Skeletal muscle satellite cell (primary cell): ENCODE data around the gene CCDC57.

ENCODE experiments used
- H3K27me3 ChIP-seq: 2 replicates; pipeline ENCODE4 v1.7.0; 2013; ENCODE audit warnings: low read length; ENCODE audit not compliant: control insufficient read depth, insufficient read depth
- H3K36me3 ChIP-seq: 2 replicates; pipeline ENCODE4 v1.7.0; 2013; ENCODE audit warnings: mild to moderate bottlenecking, control low read depth, low read length; ENCODE audit not compliant: insufficient read depth
- H3K4me1 ChIP-seq: 2 replicates; pipeline ENCODE4 v1.7.0; 2013; ENCODE audit warnings: low read length; ENCODE audit not compliant: control insufficient read depth, insufficient read depth
- H3K4me2 ChIP-seq: 2 replicates; pipeline ENCODE4 v1.7.0; 2013; ENCODE audit warnings: mild to moderate bottlenecking, low read length
- H3K4me3 ChIP-seq: 2 replicates; pipeline ENCODE4 v1.7.0; 2013; ENCODE audit warnings: low read length
- H3K9ac ChIP-seq: 2 replicates; pipeline ENCODE4 v1.7.0; 2013; ENCODE audit warnings: mild to moderate bottlenecking, low read depth, low read length, moderate library complexity
- H3K9me3 ChIP-seq: replicated peaks from 2 replicates; pipeline ENCODE4 v1.7.0; 2013; ENCODE audit warnings: mild to moderate bottlenecking, control low read depth, low read length

CCDC57 gene

DNA sequence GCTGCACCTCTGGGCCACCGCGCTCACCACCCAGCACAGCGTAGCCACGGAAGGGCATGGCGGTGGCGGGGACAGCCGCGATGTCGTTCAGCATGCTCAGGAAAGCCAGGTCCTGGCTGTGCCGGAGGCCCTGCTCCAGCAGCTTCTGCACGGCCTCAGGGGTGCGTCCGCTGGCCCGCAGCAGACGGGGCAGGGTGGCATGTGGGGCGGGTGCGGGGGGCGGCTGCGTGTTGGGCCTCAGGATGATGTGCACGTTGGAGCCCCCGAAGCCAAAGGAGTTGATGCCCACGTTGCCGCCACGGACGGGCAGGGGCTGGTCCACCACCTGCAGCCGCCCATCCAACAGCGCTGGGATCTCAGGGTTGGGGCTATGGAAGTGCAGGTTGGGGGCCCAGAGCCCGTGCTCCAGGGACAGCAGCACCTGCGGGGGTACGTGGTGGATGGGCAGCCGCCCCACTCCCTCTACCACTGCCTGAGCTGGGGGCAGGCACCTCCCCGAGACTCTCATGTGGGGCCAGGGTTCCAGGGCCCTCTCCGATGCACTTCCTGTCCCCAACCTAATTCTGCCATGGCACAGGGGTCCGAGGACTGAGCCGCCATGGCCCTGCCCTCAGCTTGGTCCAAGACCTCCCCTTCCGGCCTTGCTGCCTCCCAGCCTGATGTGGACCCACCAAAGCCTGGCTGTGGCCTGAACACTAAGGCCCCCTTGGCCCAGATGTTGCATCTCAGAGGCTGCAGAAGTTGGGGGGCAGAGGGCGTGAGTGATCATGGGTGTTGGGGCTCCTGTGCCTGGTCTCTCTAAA lies 121.2 kb downstream of the CCDC57 start:
- Histone ChIP-seq H3K9me3 (no peaks in the 10 kb centered on the region), H3K36me3 (peaks cover 79% of the 10 kb centered on the region), H3K27me3 (no peaks in the 10 kb centered on the region), H3K4me2 (no peak overlapping the region), H3K4me1 (peaks cover 6% of the 10 kb centered on the region), H3K9ac (no peak overlapping the region), H3K4me3 (no peak overlapping the region)

DNA sequence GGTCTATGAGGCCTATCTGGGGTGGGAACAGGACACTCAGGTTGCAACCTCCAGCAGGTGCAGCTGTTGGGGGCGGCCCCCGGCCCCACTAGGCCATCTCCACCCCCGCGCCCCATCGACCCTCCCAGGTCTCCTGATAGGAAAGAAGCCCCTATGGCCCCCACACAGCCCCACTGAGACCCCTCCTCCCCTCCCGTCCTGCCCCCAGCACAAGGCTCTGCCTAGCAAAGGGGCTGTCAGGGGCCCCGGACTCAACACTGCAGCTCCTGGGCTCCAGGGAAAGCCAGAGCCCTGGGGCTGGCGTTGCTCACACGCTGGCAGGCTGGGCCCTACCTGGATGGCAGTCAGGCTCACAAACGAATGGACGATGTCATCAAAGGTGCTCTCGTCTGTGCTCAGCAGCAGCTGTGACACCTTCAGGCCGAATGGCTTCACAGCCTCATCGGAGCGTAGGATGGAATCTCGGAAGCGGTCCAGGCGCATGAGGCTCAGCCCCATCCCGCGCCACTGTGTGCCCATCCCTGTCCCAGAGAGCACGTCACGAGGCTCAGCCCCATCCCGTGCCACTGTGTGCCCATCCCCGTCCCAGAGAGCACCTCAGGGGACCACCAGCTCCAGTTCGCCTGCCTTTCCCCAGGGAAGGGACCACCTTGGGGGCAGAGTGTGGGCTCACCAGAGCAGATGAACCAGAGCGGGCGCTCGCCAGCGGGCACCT lies 121.9 kb downstream of the CCDC57 start:
- H3K9me3 ChIP-seq = no peaks in the 10 kb centered on the region
- no peak overlapping the region for H3K4me3 ChIP-seq
- no peaks in the 10 kb centered on the region for H3K4me1 ChIP-seq
- no peak overlapping the region for H3K9ac ChIP-seq
- H3K27me3 ChIP-seq = no peaks in the 10 kb centered on the region
- no peak overlapping the region for H3K4me2 ChIP-seq
- H3K36me3 ChIP-seq = peaks cover 82% of the 10 kb centered on the region

DNA sequence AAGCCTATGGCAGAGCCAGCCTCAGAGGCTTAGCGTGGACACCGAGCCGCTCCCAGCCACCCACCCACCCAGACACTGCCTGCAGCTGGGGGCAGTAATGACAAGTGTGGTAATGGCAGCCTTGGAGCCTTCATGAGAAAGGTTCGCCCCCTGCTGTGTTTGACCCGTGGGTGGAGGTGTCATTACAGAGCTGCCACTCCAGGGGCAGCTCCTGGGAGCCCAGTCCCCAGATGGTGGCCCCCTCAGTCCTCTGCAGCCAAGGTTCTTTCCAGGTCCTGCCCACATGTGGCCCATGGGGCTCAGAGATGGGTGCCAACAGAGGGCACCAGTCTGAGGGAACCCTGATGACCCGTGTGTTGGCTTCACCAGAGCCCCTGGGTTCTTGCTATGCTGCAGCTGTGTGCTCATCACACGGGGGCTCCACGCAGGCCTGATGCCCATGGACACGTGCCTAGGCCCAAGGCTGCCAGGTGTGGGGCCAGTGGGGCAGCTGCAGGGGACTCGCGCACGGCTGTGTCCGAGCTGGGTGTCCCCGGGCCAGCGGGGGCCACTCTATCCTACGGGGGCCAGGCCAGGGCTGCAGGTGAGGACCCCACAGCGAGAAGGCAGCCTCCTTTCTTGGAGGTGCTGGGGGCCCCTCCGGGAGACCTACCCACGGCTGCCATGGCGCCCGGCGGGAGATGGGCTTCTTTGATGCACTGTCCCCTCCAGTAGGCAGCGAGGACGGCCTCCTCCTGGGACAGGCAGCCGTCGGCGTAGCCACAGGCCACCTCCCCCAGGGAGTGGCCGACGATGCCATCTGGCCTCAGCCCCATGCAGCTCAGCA lies 122.7 kb downstream of the CCDC57 start:
- no peaks in the 10 kb centered on the region for H3K9me3 ChIP-seq
- peaks cover 78% of the 10 kb centered on the region for H3K36me3 ChIP-seq
- H3K9ac ChIP-seq = no peak overlapping the region
- no peaks in the 10 kb centered on the region for H3K27me3 ChIP-seq
- no peak overlapping the region for H3K4me3 ChIP-seq
- H3K4me2 ChIP-seq = no peak overlapping the region
- no peaks in the 10 kb centered on the region for H3K4me1 ChIP-seq

DNA sequence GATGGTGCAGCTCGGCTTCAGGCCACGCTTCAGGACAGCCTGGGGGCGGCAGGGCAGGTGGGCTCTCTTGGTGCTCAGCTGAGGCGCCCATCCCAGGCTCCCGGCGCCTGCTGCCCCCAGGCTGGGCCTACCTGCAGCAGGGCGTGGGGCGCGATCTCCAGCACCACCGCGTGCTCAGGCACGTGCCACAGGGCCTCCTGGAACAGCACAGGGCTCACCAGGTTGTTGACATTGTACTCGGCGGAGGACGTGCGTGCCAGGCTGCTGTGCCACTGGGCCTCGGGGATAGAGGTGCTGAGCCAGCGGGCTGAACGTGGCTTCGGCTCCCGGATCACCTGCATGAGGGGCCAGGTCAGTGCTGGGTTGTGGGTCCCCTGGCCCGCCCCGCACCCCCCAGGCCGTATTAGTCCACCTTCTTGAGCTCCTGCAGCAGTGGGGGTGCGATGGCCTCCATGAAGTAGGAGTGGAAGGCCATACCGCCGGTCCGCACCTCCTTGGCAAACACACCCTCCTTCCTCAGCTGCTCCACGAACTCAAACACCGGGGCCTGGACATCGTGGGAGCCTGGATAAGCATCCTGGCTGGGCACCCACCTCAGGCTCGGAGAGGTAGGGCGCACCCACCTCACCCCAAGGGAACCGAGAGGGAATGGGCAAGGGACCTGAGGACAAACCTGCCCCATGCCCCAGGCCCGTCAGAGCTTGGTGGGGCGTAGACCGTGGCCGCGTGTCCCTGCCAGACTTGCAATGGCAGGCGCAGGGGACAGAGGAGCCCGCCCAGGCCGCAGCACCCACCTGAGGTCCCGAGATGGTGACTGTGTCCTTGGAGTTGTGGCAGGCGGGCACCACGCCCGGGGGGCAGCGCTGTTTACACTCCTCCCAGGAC lies 123.6 kb downstream of the CCDC57 start:
- Histone ChIP-seq H3K9ac (no peak overlapping the region), H3K9me3 (no peaks in the 10 kb centered on the region), H3K4me3 (no peak overlapping the region), H3K27me3 (no peaks in the 10 kb centered on the region), H3K4me2 (no peak overlapping the region), H3K4me1 (no peaks in the 10 kb centered on the region), H3K36me3 (peaks cover 79% of the 10 kb centered on the region)

DNA sequence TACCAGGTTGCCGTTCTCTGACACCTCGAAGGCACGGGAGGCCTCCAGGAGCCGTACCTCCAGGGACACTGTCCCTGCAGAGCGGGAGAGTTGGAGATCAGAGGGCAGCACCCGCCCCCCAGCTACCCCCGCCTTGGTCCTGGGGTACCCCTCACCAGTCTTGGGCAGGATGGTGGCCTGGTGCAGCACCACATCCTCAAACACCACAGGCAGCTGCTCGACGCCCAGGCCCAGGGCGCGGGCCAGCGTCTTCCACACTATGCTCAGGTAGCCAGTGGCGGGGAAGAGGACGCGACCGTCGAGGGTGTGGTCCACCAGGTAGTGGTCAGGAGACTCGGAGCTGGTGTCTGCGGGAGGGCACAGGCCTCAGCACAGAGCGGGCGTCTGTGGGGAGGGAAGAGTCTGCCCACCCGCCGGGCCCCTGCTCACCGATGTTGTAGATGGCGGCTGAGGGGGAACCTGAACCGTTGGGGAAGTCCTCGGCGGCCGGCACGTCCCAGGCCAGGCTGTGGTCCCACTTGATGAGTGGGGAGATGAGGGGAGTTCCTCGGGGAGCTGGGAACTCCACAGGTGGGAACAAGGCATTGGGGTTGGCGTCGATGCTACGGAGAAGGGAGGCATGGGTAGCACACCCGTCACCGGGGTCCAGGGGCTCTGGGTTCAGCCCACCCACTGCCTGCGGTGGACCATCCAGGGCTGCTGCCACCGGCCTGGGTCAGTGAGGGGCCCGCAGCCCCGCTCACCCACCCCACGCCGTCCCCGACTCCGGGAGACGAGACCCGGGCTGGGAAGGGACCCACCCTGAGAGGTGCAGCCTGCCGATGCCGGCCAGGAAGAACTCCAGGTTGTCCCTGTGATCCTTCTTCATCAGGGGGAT lies 124.4 kb downstream of the CCDC57 start:
- Histone ChIP-seq H3K36me3 (peaks cover 81% of the 10 kb centered on the region), H3K4me3 (no peak overlapping the region)

DNA sequence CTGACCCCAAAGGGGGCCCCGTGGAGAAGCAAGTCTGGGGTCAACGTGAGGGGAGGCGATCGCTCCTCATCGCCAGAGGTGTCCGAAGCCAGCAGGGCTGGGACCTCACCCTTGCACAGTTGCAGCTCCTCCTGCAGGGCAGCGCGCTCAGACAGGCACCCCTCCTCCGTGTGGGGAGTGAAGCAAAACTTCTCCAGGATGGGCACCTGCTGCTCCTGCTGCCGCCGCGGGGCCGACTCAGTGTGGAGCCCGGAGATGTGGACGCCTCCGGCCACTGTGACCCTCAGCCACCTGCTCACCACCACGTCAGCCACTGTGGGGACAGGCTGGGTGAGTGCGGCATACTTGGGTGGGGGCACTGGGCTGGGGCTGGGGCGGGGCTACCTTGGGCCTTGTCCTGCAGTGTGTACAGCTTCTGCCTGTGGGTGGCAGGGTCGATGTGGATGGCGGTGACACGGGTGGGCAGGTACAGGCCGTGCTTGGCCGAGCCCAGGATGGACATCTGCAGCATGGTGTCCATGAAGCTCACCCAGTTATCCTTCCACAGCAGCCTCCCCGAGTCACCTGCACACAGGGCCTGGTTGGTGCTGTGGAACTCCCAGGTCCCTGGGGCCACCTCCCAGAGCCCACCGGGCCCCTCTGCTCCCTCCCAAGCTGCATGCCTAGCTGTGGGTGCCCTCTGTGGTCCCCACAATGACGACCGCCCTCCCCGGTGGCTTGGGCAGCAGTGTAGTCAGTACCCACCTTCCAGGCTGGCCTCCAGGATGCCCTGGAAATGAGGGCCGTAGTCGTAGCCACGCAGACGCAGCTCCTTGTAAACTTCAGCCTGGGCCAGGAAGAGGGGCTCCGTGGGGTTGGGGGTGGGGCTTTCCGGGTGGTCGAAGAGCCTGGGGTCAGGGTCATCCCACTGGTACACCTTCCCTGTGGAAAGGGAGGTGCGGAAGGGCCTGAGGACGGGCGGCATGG lies 125.4 kb downstream of the CCDC57 start:
- Histone ChIP-seq H3K27me3 (no peaks in the 10 kb centered on the region), H3K4me2 (no peak overlapping the region), H3K36me3 (peaks cover 85% of the 10 kb centered on the region), H3K4me1 (no peaks in the 10 kb centered on the region), H3K9me3 (no peaks in the 10 kb centered on the region), H3K9ac (no peak overlapping the region), H3K4me3 (no peak overlapping the region)

More for the DNA sequence above, 124.4 kb downstream of the CCDC57 start:
- H3K4me1 ChIP-seq = no peaks in the 10 kb centered on the region
- H3K27me3 ChIP-seq = no peaks in the 10 kb centered on the region
- H3K4me2 ChIP-seq = no peak overlapping the region
- no peak overlapping the region for H3K9ac ChIP-seq
- H3K9me3 ChIP-seq = no peaks in the 10 kb centered on the region

DNA sequence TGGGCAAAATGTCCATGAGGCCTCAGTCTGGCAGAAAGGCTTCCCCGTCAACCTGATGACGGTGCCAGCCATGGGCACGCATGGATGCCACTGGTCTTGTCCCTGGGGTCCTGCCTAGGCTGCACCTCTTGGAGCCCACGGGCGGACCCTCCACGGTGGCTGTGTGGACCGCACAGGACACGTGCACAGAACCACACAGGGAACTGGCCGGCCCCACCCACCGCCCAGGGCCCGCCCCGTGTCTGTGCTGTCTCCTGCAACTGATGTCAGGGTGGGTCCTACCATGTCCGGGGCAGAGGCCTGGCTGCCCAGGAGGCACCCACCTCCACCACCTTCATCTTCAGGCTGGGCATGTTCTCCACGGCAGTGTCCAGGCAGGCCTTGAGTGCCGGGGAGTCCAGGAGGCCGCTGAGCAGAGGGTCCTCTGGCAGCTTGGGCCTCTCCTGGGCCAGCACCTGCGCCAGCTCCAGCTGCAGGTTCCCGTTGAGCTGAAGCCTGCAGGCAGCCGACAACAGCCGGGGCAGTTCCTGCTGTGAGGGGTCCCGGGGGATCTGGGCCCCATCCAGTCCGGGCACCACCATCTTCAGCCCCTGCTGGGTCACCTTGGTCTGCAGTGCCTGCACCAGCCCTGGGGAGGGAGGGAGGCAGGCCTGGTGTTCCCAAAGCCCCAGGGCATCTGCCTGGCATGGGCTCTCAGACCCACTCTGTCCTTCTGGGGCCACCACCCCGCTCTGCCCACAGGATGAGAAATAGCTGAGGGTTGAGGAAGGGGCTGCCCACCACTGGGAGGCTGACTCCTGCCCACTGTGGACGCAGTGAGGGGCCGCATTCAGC lies 126.5 kb downstream of the CCDC57 start:
- no peaks in the 10 kb centered on the region for H3K4me1 ChIP-seq
- no peaks in the 10 kb centered on the region for H3K27me3 ChIP-seq
- H3K36me3 ChIP-seq = peaks cover 83% of the 10 kb centered on the region
- H3K4me2 ChIP-seq = no peak overlapping the region
- H3K9ac ChIP-seq = no peak overlapping the region
- H3K9me3 ChIP-seq = no peaks in the 10 kb centered on the region
- H3K4me3 ChIP-seq = no peak overlapping the region

DNA sequence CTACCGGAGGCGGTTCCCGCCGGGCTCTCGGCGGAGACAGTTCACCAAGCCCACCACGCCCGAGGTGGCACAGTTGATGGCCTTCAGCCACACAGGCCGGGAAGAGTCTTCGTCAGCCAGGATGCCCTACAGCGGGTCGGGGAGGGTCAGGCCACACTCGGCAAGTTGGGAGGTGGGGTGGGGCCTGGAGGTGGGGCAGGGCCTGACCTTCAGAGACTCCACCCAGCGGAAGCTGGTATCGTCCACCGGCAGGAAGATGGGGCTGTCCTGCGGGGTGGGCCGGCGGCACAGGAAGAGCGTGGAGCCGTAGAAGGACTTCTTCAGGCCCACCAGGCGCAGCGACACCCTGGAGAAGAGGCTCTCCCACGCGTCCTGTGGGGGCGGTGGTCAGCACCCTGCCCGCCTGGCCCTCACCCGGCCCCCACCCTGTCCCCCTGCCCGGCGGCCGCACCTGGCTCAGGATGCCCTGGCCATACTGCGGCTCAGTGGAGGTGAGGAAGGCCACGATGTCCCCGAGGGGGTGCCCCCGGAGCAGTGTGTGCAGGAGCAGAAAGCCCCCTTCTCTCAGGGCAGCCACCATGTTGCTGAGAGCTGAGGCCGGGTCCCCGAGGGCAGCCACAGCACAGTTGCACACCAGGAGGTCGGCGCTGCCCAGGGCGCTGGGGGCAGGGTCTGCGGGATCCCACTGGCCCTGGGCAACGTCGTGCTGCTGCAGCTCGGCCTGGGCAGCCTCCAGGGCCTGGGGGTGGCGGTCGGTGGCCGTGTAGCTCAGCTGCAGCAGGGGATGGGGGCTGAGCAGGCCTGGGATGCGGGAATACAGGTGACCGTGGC lies 127.4 kb downstream of the CCDC57 start:
- H3K27me3 ChIP-seq = no peaks in the 10 kb centered on the region
- no peak overlapping the region for H3K4me3 ChIP-seq
- no peak overlapping the region for H3K9ac ChIP-seq
- H3K4me1 ChIP-seq = no peaks in the 10 kb centered on the region
- H3K9me3 ChIP-seq = no peaks in the 10 kb centered on the region
- H3K36me3 ChIP-seq = peaks cover 84% of the 10 kb centered on the region
- no peak overlapping the region for H3K4me2 ChIP-seq
